HG03108 (cell line): ENCODE measurements around the gene CARD10.
"Not testable (repeated sequence)": the region's sequence is repeated elsewhere in the genome, so short reads cannot be mapped to it uniquely, and the experiment has no call there.

ENCODE experiments used
- ATAC-seq: cut with Tn5 transposase; IDR thresholded peaks from one replicate; pipeline ENCODE4 v1.9.1; 2021; ENCODE audit warnings: moderate library complexity; ENCODE audit not compliant: unreplicated experiment

Gene CARD10

GRCh38 chr22:37527081-37527752 lies 8.0 kb upstream of the CARD10 start:
- not testable (repeated sequence) for ATAC-seq

- ATAC-seq, result no peak
These were observed 7.2 kb upstream of the CARD10 start for GRCh38 chr22:37526376-37526775.

- no peak for ATAC-seq
These were observed 6.6 kb upstream of the CARD10 start for GRCh38 chr22:37525746-37526350.

GRCh38 chr22:37525073-37525745 lies 6.0 kb upstream of the CARD10 start:
- no peak for ATAC-seq

GRCh38 chr22:37522482-37522881 lies 3.3 kb upstream of the CARD10 start:
- ATAC-seq, result no peak

- no peak for ATAC-seq
These were observed 2.1 kb upstream of the CARD10 start for GRCh38 chr22:37521236-37521739.

- no peak for ATAC-seq
These were observed 1.6 kb upstream of the CARD10 start for GRCh38 chr22:37520776-37521191.

GRCh38 chr22:37518509-37519267 lies 527 bp downstream of the CARD10 start:
- ATAC-seq, result no peak

- no peak for ATAC-seq
These were observed 1.3 kb downstream of the CARD10 start for GRCh38 chr22:37517826-37518450.

GRCh38 chr22:37516456-37516855 lies 2.8 kb downstream of the CARD10 start:
- ATAC-seq, result no peak

- no peak for ATAC-seq
These were observed 3.3 kb downstream of the CARD10 start for GRCh38 chr22:37515901-37516300.

GRCh38 chr22:37514526-37515051 lies 4.6 kb downstream of the CARD10 start:
- no peak for ATAC-seq

GRCh38 chr22:37511395-37512104 lies 7.7 kb downstream of the CARD10 start:
- ATAC-seq, result no peak

- no peak for ATAC-seq
These were observed 9.1 kb downstream of the CARD10 start for GRCh38 chr22:37510091-37510490.

GRCh38 chr22:37509059-37509860 lies 10.0 kb downstream of the CARD10 start:
- ATAC-seq, result no peak

- ATAC-seq, result no peak
These were observed 10.7 kb downstream of the CARD10 start for GRCh38 chr22:37508431-37508992.

- ATAC-seq, result no peak
These were observed 11.5 kb downstream of the CARD10 start for GRCh38 chr22:37507731-37508130.

GRCh38 chr22:37505989-37506388 lies 13.2 kb downstream of the CARD10 start:
- ATAC-seq, result no peak

- ATAC-seq, result no peak
These were observed 13.7 kb downstream of the CARD10 start for GRCh38 chr22:37505565-37505964.
